Activated T-cell treated with anti-CD3 and anti-CD28 coated beads, Interleukin-2, amount 50 U/mL, for 1 hour (primary cell): ENCODE measurements around the gene PHLDA1.
"Not testable (repeated sequence)": the region's sequence is repeated elsewhere in the genome, so short reads cannot be mapped to it uniquely, and the experiment has no call there.

Experiments
- DNase-seq: peaks from one replicate; pipeline ENCODE4 v3.0.0-alpha.2; 2020

Gene PHLDA1

DNA sequence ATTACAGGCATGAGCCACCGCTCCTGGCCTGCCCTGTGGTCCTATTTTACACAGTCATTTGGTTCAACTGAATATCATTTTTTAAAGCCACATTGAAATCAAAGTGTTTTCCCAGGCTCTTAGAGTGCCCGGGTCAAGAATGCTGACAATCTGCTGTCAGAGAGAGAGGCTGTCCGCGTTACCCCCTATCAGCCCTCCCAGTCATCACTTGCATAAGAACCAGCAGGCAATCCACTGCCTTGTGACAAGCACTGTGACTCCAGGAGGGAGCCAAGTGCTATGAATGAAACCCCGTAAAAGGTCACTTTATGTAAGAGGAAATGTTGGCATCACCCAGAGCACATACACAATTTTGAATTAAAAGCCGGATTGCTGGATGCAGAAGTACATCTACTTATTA is 13.5 kb downstream of the PHLDA1 start:
- no peak for DNase-seq

DNA sequence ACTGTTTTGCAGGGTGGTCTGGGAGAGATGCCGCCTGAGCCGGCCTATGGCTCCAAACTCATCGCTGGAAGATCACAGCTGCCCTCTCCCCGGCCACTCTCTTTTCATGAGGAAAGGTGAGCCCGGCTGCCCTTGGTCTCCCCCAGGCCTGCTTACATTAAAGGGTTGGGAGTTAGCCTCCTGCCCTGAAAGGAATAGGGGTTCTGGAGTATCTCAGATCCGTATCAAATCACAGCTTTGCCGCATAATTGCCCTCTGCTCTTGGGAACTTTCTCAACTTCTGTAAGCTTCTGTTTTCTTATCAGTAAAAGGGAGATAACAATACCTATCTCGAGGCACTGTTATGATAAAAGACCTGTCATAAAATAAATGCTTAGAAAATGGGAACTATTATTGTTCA is 17.6 kb downstream of the PHLDA1 start:
- DNase-seq, result no peak

DNA sequence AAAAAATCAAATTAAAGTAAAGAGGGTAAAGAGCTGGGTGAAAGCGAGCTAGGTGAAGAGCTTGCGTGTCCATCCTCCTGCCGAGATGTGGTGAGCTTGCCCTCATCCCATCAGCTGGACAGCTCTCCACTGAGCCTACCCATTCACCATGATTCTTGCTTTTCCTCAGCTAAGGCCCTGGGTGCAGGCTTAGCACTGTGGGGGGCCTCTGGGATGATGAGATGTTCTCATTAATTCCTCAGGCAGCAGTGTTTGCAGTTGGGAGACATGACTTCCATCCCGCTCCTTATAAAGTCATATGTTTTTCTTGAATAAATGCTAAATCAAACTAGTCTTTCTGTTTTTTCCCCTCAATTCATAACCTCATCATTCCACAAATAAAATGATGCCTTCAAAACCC is 18.0 kb downstream of the PHLDA1 start:
- no peak for DNase-seq

DNA sequence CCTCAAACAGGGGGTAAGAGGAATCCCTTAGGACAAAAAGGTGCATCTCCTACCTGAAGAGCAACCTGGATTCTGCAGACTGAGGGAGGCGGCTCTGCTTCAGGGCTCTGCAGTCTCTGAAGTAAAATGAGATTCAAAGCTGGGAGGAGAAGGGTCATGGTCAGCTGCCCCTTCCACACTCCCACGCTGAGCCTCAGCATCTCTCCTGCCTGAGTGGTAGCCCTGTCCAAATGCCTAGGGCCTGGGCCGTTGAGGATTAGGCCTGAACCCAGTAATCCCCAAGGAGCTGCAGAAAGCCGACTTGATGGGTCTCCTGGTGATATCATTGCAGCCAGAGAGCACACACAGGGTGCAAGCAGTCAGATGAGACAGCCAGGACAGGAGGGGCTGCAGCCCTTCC is 18.9 kb downstream of the PHLDA1 start:
- no peak for DNase-seq

DNA sequence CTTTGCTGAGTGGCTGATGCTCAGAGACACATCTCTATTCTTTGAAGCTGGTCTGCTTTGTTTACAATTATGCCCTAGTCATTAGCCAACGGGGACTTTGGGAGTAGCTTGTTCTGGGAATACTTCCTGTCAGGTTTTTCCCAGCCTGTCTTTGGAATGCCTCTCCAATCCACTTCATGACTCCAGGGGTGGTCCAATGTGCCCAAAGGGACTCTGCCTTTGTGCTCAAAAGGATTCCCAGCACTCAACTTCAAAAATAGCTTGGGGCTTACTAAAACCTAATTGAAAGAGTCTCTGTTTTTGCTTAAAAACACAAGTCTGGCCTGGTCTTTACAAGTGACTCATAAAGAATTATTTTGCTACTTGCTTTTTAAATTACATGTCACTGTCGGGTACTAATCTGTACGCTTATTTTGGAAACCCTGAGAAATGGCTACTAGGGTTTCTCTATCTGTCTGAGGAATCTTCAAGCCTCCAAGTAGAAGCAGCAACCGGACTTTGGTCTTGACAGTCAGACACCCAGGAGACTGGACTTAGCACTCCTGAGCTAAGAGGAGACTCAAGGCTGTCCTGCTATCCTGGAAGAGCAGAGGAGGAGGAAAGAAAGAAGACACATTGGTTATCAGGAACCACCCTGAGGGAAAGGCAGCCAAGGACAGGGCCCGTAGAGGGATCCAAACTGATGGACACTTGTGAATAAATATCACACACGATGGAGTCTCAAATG is 20.7 kb downstream of the PHLDA1 start:
- no peak for DNase-seq

DNA sequence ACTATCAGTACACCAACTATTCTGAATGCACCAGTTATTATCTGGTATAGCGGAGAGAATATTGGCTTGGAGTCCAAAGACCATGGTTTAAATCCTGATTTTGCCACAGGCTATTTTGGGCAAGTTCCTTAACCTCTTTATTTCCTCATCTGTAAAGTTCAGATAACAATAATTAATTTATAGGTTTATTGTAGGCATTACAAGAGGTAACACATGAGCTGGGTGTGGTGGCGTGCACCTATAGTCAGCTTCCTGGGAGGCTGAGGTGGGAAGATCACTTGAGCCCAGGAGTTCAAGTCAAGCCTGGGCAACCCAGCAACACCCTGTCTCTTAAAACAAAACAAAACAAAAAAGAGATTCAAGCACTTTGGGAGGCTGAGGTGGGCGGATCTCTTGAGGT is 23.1 kb downstream of the PHLDA1 start:
- no peak for DNase-seq

DNA sequence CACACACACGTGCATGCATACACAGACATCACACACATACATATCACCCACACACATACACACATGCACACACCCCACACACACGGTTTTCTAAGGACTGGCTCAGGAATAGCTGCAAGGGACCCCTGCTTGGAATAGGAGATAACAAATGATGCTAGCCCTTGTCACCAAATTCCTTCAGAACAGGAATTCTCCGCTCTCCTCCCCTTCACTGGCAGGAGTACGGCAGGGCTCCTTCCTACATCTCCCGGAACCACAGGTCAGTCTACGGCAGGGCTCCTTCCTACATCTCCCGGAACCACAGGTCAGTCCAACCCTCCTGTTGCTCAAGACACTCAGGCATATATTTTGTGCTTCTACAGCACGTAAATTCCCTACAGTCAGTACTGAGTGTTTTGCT is 23.9 kb downstream of the PHLDA1 start:
- DNase-seq, result no peak

DNA sequence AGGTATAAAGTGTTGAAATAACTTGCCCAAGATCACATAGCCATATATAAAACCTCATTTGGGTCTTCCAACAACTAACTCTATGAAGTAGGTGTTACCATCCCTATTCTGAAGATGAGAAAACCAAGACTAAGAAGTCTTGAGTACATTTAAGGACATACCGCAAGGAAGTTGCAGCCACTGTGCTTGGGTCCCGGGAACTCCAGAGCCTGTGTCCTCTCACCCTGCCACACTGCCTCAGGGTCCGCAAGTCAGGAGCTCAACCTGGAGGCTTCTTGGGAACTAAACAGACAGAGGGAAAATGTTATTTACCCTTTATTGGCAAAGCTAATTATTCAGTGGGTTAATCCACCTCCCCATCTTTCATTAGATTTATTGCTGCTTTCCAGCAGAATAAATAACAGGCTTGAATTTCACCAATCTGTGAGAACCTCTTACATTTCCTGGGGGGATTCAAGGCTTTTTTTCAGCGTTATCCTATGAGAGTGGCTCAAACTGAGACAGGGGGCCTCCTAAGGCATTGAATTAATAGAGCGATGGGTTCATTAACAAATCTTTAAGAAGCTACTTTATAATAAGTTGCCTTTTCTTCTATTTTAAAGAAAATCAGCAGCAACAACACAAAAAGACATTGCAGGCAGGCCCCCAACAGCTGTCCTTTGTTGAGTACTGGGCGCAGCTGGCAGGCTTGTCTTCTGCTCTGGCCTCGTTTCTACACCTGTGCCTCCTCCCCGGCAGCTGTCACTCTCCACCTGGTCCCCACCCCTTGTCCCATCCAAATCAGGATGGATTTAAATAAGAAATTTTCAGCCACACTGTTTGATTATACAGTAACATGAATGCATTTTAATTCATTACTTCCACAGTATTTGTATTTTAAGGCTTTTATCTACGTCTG is 25.3 kb downstream of the PHLDA1 start:
- DNase-seq, result no peak

DNA sequence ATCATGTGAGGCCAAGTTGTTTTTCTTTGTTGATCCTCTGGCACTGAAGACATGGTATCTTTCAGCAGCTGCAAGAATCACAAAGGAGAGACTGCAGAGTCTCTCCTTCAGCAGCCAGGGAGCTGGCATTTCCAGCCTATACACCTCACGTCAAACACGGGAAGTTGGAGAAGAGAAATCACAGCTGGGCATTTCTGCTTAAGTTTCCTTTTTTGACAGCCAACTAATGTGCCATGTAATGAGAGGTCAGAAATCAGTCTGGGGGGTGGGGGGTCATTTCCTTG is 28.3 kb downstream of the PHLDA1 start:
- DNase-seq, result no peak

DNA sequence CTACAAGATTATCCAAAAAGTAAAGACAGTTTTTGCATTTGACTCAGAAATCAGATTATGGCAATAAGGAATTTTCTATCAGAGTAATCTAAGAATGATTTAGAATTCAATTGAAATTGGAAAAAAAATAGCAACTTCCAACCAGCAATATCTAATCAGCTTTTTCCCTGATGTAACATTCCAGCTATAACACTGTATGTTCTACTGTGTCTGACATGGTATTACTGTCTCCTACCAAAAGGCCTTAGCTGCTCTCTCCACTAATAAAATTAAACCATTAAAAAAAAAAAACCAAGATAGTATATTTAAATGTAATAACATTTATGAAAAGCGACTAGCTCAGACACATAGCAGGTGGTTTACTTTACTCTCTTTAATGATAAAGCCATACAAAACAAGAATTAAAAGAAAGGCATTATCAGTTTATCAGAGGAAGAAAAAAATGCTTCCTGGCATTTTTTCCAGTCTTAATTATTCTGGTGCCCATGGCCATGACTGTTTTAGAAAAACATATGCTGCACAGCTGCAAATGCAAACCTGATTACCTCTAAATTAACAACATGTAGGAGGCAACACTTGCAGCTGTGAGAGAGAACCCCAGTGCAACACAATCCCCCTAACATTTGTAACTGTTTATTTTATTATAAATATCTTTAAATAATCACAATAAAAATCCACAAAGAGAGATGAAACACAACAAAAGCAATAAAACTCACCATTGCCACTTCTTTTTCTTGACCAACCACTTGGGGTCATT is 28.8 kb downstream of the PHLDA1 start:
- DNase-seq, result no peak

DNA sequence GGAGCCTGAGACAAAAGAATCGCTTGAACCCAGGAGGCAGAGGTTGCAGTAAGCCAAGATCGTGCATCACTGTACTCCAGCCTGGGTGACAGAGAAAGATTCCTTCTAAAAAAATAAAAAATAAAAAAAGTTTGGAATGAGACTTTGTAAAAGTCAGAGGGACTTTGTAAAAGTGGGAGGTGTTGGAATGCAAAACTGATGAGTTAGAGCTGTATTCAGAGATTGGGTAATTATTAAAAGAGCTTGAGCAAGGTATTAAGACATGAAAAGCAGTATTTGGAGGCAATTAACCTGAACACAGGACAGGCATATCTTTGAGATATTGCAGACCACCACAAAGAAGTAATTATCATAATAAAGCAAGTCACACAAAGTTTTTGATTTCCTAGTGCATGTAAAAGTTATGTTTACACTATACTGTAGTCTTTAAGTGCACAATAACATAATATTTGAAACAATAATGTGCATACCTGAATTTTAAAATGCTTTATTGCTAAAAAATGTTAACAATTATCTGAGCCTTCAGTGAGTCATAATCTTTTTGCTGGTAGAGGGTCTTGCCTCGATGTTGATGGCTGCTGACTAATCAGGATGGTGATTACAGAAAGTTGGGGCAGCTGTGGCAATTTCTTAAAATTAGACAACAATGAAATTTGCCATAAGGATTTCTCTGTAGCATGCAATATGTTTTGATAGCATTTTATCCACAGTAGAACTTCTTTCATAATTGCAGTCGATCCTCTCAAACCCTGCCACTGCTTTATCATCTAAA is 33.1 kb downstream of the PHLDA1 start:
- DNase-seq, result no peak

DNA sequence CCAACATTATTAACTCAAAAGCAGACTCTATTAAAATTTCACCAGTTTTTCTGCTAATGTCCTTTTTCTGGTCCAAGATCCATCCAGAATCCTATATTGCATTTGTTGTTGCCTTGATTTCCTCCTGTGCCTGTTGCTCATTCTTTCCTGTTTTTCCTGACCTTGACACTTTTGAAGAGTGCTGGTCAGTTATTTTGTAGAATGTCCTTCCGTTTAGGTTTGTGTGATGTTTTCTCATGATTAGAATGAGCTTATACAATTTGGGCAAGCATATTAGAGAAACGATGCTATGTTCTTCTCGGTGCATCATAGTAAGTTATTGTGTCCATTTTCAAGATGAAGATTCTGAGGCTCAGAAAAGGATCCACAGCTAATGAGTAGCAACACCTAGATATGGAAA is 33.9 kb downstream of the PHLDA1 start:
- no peak for DNase-seq

DNA sequence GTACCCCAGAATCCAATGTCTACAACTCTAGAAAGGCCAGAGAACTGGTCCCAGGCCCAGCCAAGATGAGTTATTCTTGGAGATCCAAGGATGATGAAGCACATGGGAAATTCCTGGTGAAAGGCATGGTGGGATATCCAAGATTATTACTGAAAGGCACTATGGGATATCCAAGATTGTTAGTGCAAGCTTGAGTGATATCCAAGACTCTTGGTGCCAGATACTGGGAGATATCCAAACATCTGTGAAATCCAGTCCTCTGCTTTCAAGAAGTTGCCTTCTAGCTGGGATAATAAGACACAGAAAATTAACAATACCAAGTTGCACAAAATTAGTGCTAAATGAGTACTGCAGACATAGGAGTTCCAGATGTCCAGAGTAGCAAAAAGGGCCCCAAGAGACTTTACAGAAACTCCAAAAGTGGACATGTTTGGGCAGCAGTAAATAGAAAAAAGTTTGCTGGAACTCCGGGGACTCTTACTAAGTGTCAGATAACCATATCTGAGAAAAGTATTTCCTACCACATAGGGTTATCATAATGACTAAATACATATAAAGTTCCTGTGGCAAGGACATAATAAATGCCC is 34.6 kb downstream of the PHLDA1 start:
- DNase-seq, result no peak

DNA sequence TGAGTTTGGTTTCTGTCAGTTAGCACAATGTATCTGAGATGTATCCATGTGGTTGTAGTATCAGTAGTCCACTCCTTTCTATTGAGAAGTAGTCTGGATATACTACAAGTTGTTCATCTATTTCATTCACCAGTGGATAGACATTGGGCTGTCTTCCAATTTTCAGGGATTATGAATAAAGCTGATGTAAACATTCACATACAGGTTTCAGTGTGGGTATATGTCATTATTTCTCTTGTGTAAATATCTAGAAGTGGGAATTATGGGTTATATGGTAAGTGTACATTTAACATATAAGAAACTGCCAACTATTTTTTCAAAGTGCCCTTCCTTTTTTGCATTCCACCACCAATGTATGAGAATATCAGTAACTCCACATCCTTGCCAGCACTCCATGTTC is 35.9 kb downstream of the PHLDA1 start:
- DNase-seq, result no peak

DNA sequence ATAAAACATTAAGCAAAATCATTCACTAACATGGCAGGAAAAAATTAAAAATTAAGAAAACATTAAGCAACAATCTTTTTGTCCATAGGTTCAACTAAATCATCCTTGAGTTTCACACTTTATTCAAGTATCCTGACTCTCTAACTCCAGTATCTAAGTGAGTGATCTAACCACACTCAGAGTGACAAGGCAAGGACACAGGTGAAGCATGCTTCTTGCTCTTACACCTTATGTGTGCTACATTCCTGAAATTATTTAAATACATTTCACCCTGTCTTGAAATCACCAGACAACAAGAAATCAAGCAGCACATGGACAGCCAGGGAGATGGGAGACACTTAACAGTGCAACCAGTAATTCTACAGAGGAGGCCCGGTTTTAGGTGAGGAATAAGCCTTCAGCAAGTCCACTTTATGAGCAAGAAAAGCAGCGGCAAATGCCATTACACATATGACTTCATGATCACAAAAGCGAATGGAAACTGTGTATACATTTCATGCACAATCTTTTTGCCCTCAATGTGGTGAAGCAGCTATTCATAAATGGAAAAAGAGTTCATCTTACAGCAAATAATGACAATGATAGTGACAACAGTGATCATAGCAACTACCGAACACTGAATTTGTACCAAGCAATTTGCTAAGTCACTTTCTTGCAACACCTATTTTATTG is 37.4 kb downstream of the PHLDA1 start:
- no peak for DNase-seq

DNA sequence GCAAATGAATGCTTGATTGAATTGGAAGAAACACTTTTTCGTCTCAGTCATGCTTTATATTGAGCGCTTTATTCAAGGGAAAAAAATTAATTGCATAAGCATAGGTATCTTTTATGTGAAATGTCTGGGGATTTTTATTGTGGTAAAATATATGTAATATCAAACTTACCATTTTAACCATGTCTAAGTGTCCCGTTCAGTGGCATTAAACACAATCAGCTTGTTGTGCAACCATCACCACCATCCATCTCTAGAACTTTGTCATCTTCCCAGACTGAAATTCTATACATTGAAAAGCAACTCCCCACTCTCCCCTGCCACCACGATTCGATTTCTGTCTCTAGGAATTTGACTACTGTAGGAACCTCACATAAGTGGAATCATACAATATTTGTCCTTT is 39.8 kb downstream of the PHLDA1 start:
- DNase-seq, result no peak

DNA sequence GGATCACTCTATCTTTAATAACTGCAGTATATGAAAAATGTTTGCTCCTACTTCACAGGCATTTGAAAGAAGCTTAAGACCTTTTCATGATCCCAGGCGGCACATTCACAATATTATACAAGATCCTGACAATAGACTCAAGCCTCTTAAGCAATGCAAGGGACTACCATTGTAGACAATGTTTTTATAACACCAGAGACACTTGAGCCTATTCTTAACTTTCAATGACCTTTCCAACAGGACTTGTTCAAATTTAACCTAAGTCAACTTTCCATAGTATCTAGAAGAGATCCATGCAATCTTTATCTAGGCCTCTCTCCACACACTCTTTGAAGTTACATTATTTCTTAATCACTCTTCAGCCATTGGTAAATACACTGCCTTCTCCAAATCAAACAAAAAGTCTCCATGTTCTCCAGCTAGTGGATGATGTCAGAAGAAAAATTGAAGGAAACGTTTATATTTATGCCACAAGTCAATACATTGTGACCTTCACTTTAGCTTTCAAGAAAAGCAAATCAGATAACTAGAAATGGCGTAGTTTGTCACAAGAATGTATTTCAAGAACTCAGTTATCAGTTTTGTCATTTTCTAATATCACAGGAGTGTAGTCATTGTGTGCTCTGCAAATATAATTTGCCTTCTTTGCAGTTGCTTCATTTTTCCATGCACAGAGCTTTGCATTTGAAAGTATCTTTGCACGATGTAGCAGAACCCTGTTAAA is 41.2 kb downstream of the PHLDA1 start:
- no peak for DNase-seq

DNA sequence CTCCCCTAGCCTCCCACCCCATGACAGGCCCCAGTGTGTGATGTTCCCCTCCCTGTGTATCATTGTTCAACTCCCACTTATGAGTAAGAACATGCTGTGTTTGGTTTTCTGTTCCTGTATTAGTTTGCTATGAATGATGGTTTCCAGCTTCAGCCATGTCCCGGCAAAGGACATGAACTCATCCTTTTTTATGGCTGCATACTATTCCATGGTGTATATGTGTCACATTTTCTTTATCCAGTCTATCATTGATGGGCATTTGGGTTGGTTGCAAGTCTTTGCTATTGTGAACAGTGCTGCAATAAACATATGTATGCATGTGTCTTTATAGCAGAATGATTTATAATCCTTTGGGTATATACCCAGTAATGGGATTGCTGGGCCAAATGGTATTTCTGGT is 43.9 kb downstream of the PHLDA1 start:
- not testable (repeated sequence) for DNase-seq

DNA sequence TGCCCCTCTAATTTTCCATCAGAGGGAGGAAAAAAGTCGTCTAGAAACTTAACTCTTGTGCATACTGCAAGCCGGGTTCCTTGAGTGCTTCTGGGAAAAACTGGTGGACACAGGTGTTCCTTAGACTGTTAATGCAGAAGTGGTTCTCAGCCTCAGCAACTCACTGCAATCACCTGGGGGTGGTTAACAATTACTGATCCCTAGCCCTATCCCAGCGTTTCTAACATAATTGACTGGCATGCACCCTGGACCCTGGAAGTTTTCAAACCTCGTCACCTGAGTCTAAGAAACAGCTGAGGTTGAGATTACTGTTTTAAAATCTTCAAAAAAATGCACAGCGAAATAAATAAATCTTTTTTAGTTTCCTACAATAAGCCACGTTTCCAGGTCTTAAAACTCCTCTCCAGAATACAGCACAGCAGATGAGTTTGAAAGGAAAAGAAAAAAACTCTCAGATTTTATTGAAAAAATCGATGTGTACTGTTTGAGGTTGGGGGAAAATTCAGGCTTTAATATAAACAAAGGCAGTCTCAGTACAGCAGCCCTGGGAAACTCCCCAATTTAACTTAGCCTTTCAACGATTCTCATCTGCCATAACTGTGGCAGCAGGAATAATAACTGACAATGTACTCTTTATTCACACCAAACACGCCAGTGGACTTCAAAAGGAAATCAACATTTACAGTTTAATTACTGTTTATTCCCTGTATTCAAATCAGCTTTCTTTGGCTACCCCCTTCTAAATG is 45.4 kb downstream of the PHLDA1 start:
- DNase-seq, result no peak

DNA sequence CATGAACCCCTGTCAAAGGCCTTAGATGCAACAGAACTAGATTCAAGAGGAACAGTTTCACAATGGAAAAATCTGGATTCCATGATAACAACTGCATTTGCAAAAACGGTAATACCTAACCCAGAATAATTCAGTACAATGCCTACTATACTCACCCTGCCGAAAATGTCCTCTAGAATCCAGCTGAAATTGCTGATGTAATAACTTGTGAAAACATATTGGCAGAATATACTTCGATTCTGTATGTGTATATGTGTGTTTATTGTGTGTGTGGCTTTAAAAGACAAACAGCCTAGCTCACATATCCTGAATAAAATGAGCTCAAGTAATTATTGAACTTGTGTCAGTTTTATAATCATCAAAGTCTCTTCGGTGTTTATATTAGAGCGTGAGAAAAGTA is 46.0 kb downstream of the PHLDA1 start:
- no peak for DNase-seq
